ENCODE data around the gene ING5. TPM values are rescaled to one million over a fixed set of nuclear protein-coding genes. Genes with fewer than 3 reads are reported as not detected.

Gene ING5
- total RNA-seq, 4 donors from 2014 or later, result 37.4 to 94.3 (median 56.3) TPM

DNA sequence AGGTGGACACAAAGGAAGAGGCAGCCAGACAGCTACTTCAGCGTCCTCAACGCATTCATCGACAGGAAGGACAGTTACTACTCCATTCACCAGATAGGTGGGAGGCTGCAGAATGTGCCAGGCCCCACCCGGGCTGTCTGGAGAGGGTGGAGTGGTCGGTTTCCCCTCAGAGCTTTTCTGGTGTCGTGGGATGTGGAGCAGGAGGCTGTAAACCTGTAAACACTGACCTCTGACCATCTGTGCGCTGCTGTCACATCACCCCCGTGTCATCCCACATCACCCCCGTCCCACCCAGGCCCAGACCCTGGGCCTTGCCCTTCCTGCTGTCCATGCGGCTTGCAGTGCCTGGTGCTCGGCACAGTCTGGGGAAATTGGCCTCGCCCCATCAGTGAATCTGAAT, 47.3 kb upstream of the ING5 start:
- Histone ChIP-seq H3K27ac (no peak overlapping the region), H3K9me3 (no peaks in the 10 kb centered on the region), H3K27me3 (no peaks in the 10 kb centered on the region), H3K36me3 (peaks cover 0 to 33% (median 8%) of the 10 kb centered on the region in 4 donors), H3K4me1 (peaks cover 0 to 4% (median 0%) of the 10 kb centered on the region in 4 donors), H3K4me3 (no peak overlapping the region)
- intact Hi-C loops (cut with DNase I; ENCODE audit: low total_unique reads), result no loop called here
- TF ChIP-seq EP300 (IDR thresholded peaks at IDR 0.05; ENCODE audit: low read depth) (no peak), POLR2A (IDR thresholded peaks at IDR 0.05) (no peak), POLR2AphosphoS5 (IDR thresholded peaks at IDR 0.05) (no peak)
- TF ChIP-seq, protein P1, sequence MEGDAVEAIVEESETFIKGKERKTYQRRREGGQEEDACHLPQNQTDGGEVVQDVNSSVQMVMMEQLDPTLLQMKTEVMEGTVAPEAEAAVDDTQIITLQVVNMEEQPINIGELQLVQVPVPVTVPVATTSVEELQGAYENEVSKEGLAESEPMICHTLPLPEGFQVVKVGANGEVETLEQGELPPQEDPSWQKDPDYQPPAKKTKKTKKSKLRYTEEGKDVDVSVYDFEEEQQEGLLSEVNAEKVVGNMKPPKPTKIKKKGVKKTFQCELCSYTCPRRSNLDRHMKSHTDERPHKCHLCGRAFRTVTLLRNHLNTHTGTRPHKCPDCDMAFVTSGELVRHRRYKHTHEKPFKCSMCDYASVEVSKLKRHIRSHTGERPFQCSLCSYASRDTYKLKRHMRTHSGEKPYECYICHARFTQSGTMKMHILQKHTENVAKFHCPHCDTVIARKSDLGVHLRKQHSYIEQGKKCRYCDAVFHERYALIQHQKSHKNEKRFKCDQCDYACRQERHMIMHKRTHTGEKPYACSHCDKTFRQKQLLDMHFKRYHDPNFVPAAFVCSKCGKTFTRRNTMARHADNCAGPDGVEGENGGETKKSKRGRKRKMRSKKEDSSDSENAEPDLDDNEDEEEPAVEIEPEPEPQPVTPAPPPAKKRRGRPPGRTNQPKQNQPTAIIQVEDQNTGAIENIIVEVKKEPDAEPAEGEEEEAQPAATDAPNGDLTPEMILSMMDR (IDR thresholded peaks at IDR 0.05), result no peak
- in situ Hi-C loops (cut with MboI; ENCODE audit: low pct_ligation_motif_present in 1 of 4, low pct_unique_long_range_greater_than_20kb in 1 of 4, low sequenced_read_pairs in 3 of 4), result no loop called here
- DNase-seq, result no peak
- WGBS, 2 donors (ENCODE audit: low coverage in 1 of 2), result 95 to 100% methylated on average over 1 to 12 of the region's 12 CpGs

DNA sequence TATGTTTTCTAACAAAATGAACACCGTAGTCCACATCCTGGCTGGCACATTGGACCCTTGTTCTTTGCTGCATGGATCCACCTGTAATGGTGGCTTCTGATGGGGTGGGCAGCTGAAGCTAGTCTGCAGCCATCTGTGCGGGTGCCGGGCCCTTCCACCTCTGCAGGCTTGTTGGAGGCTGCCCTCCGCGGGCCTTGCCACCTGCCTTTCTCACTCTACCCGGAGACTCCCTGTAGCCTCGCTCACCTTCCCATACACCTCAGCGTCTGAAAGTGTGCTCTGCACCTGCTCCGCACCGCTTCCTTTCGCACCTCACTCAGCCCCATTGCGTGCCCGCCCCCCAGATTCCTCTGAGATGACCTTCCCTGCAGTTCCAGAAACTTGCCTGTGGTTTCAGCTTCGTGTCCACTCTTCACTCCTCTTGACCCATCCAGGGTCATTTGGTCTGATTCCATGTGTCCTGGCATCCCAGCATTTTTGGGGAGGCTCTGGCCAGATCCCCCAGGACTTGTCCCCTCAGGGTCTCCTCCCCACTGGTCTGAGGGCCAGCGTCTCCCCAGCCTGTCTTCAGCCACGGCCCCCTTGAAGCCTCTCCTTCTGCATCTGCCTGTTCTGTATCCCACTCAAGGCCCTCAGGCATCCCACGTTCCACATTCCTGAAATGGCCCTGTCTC, 46.2 kb upstream of the ING5 start:
- intact Hi-C loops (cut with DNase I; ENCODE audit: low total_unique reads), result no loop called here
- in situ Hi-C loops (cut with MboI; ENCODE audit: low pct_ligation_motif_present in 1 of 4, low pct_unique_long_range_greater_than_20kb in 1 of 4, low sequenced_read_pairs in 3 of 4), result no loop called here
- Histone ChIP-seq H3K27ac (no peak overlapping the region), H3K27me3 (no peaks in the 10 kb centered on the region), H3K36me3 (peaks cover 0 to 33% (median 9%) of the 10 kb centered on the region in 4 donors), H3K4me3 (no peak overlapping the region), H3K4me1 (no peaks in the 10 kb centered on the region), H3K9me3 (no peaks in the 10 kb centered on the region)
- 96 to 97% methylated on average over 7 to 17 of the region's 17 CpGs for WGBS, 2 donors (ENCODE audit: low coverage in 1 of 2)
- DNase-seq, result no peak
- TF ChIP-seq, protein P1 (IDR thresholded peaks at IDR 0.05), result no peak
- TF ChIP-seq EP300 (IDR thresholded peaks at IDR 0.05; ENCODE audit: low read depth) (no peak), POLR2A (IDR thresholded peaks at IDR 0.05) (no peak), POLR2AphosphoS5 (IDR thresholded peaks at IDR 0.05) (no peak)

DNA sequence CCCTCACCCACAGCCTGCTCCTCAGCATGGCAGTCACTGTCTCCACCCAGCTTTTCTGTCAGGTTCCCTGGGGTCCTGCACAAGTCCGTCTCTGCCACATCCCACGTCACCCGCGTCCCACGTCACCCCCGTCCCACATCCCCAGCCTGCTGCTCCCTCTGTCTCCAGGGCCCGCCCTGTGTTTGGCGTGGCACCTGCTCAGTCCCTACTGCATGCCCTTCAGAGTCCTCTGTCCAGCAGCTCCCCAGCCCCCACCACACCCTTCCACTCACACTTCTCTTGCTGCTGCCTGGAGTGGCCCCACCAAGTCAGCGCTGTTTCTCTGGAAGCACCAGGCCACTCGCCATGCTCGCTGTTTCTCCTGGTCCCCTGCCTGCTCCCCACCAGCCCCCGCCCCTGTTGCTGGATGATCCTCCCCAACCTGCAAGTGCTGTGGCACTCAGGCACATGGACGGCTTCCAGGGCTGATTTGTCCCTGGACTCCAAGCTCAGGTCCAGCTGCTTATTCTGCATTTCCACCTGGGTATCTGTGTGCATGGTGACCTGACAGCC, 45.6 kb upstream of the ING5 start:
- in situ Hi-C loops (cut with MboI; ENCODE audit: low pct_ligation_motif_present in 1 of 4, low pct_unique_long_range_greater_than_20kb in 1 of 4, low sequenced_read_pairs in 3 of 4), result no loop called here
- intact Hi-C loops (cut with DNase I; ENCODE audit: low total_unique reads), result no loop called here
- TF ChIP-seq, protein P1 (IDR thresholded peaks at IDR 0.05), result no peak
- TF ChIP-seq EP300 (IDR thresholded peaks at IDR 0.05; ENCODE audit: low read depth) (no peak), POLR2A (IDR thresholded peaks at IDR 0.05) (no peak), POLR2AphosphoS5 (IDR thresholded peaks at IDR 0.05) (no peak)
- Histone ChIP-seq H3K4me3 (no peak overlapping the region), H3K36me3 (peaks cover 0 to 33% (median 8%) of the 10 kb centered on the region in 4 donors), H3K4me1 (no peaks in the 10 kb centered on the region), H3K27me3 (no peaks in the 10 kb centered on the region), H3K9me3 (no peaks in the 10 kb centered on the region), H3K27ac (no peak overlapping the region)
- WGBS, 2 donors (ENCODE audit: low coverage in 1 of 2), result 94% methylated on average over 8 to 13 of the region's 13 CpGs
- no peak for DNase-seq

DNA sequence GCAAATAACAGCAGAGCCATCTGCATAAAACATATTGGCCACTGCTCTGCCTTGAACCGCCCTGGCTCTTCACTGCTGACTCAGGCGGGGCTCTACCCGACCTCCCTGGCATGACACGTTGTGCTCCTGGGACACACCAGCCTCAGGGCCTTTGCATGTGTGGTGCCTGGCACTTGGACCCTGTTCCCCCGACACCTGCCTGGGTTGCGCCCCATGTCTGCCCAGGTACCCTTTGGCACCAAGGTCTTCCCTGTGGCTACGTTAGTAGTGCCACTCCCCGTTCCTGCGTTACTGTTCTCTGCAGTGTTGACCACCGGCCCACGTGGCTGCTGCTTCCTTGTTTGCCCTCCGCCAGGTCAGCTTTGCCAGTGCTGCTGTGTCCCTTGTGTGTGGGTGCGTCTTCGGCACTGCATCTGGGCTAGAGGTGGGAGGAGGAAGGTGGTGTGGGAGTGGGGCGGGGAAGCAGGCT, 44.0 kb upstream of the ING5 start:
- in situ Hi-C loops (cut with MboI; ENCODE audit: low pct_ligation_motif_present in 1 of 4, low pct_unique_long_range_greater_than_20kb in 1 of 4, low sequenced_read_pairs in 3 of 4), result no loop called here

More for the DNA sequence above, 44.0 kb upstream of the ING5 start:
- peaks cover 0 to 24% (median 4%) of the 10 kb centered on the region in 4 donors for H3K36me3 ChIP-seq
- intact Hi-C loops (cut with DNase I; ENCODE audit: low total_unique reads), result no loop called here
- H3K4me1 ChIP-seq, result no peaks in the 10 kb centered on the region
- no peak overlapping the region for H3K27ac ChIP-seq
- TF ChIP-seq POLR2AphosphoS5 (IDR thresholded peaks at IDR 0.05) (no peak), EP300 (IDR thresholded peaks at IDR 0.05; ENCODE audit: low read depth) (no peak), POLR2A (IDR thresholded peaks at IDR 0.05) (no peak)
- TF ChIP-seq, protein P1 (IDR thresholded peaks at IDR 0.05), result no peak
- no peaks in the 10 kb centered on the region for H3K27me3 ChIP-seq
- H3K4me3 ChIP-seq, result no peak overlapping the region
- no peaks in the 10 kb centered on the region for H3K9me3 ChIP-seq
- 88 to 100% methylated on average over 4 to 15 of the region's 15 CpGs for WGBS, 2 donors (ENCODE audit: low coverage in 1 of 2)
- DNase-seq, result no peak

Data from transverse colon (tissue), 4 donors.